PFSK-1 (cell line): ENCODE results near the gene PM20D2.

Experiments
- FOXP2 ChIP-seq: optimal IDR thresholded peaks from 2 replicates; pipeline ENCODE3; 2011; ENCODE audit warnings: borderline replicate concordance, control low read depth, inconsistent platforms; ENCODE audit not compliant: insufficient read depth; ENCODE audit errors: extremely low read length, extremely low read depth
- POLR2AphosphoS5 ChIP-seq: IDR thresholded peaks from 2 replicates; pipeline ENCODE4 v1.6.1; 2012; ENCODE audit warnings: low read depth, mild to moderate bottlenecking, control low read depth, low read length, moderate library complexity
- SIN3A ChIP-seq: IDR thresholded peaks from 2 replicates; pipeline ENCODE4 v1.6.1; 2012; ENCODE audit warnings: mild to moderate bottlenecking, low read length, moderate library complexity, borderline replicate concordance; ENCODE audit not compliant: insufficient read depth
- TAF1 ChIP-seq: IDR thresholded peaks from 2 replicates; pipeline ENCODE4 v1.6.1; 2012; ENCODE audit warnings: low read length, control low read depth, borderline replicate concordance; ENCODE audit not compliant: insufficient read depth
- TF ChIP-seq, protein P1 (sequence below), 2 experiments: IDR thresholded peaks; 2 replicates each; pipeline versions ENCODE4 v1.6.1 to v1.8.0; 2011 to 2012; ENCODE audit warnings: low read depth in 2 of 2, low read length in 2 of 2, control low read depth in 1 of 2, inconsistent platforms in 1 of 2, mild to moderate bottlenecking in 1 of 2, moderate library complexity in 1 of 2; ENCODE audit not compliant: insufficient read depth in 1 of 2

DNA sequence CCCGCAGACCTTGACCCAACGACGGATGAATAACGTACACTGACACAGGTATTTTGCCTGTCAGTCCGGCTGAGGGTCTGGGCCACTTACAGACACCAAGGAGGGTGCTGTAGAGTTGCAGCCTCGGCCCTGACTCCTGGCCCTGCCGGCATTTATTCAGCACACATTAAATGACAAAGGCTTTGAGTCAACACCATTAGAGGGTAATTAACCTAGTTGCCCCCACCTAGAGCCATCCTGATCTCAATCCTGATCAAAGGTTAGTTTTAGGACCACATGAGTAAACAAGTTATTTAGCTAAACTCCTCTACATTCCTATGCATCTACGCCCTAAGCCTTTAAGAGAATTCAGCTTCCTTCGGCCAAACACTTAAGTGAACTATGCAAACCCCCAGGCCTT is 11.9 kb upstream of the PM20D2 start:
- TF ChIP-seq POLR2AphosphoS5 = no peak
- TF ChIP-seq, protein P1, sequence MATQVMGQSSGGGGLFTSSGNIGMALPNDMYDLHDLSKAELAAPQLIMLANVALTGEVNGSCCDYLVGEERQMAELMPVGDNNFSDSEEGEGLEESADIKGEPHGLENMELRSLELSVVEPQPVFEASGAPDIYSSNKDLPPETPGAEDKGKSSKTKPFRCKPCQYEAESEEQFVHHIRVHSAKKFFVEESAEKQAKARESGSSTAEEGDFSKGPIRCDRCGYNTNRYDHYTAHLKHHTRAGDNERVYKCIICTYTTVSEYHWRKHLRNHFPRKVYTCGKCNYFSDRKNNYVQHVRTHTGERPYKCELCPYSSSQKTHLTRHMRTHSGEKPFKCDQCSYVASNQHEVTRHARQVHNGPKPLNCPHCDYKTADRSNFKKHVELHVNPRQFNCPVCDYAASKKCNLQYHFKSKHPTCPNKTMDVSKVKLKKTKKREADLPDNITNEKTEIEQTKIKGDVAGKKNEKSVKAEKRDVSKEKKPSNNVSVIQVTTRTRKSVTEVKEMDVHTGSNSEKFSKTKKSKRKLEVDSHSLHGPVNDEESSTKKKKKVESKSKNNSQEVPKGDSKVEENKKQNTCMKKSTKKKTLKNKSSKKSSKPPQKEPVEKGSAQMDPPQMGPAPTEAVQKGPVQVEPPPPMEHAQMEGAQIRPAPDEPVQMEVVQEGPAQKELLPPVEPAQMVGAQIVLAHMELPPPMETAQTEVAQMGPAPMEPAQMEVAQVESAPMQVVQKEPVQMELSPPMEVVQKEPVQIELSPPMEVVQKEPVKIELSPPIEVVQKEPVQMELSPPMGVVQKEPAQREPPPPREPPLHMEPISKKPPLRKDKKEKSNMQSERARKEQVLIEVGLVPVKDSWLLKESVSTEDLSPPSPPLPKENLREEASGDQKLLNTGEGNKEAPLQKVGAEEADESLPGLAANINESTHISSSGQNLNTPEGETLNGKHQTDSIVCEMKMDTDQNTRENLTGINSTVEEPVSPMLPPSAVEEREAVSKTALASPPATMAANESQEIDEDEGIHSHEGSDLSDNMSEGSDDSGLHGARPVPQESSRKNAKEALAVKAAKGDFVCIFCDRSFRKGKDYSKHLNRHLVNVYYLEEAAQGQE (IDR thresholded peaks at IDR 0.05; ENCODE audit: insufficient read depth in 1 of 2, low read depth in 2 of 2, low read length in 2 of 2) = no peak
- no peak for TF ChIP-seq TAF1
- TF ChIP-seq FOXP2 = no peak
- no peak for TF ChIP-seq SIN3A
